ENCODE data around the gene GCN1.

The GCN1 gene

DNA sequence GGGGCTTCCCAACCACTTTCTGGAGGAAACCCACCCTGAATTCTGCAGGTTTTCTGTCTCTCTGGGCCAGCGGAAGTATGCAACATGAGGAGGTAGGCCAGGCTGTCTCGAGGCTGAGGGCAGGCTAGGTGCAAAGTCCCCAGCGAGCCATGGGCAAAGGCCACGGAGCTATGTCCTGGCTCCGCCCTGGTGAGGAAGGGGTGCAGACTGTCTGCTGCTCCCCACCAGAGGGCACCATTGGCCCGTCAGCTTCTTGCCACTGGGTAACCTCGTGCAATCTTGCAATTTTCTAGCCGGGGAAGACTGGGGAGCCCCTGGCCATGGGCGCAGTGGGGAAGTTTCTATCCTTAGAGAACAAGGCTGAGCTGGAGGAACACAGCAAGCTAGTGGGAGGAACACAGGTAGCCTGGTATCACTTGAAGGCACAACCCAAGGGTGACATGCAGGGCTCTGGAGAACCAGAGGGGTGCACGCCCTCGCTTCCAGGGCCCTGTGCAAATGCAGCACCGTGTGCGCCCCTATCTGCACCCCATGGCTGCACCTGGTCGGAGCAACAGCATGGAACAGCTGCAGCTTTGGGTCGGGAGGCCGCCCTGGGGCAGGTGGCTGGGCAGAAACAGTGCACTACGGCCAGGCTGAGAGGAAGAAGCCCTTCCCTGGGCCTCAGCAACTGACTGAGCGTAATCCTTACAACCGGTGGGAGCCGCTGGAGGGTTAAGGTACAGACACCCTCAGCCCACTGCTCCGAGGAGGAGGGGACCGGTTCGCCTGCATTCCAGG lies 34.0 kb upstream of the GCN1 start (continued):
- TF ChIP-seq, protein P1, sequence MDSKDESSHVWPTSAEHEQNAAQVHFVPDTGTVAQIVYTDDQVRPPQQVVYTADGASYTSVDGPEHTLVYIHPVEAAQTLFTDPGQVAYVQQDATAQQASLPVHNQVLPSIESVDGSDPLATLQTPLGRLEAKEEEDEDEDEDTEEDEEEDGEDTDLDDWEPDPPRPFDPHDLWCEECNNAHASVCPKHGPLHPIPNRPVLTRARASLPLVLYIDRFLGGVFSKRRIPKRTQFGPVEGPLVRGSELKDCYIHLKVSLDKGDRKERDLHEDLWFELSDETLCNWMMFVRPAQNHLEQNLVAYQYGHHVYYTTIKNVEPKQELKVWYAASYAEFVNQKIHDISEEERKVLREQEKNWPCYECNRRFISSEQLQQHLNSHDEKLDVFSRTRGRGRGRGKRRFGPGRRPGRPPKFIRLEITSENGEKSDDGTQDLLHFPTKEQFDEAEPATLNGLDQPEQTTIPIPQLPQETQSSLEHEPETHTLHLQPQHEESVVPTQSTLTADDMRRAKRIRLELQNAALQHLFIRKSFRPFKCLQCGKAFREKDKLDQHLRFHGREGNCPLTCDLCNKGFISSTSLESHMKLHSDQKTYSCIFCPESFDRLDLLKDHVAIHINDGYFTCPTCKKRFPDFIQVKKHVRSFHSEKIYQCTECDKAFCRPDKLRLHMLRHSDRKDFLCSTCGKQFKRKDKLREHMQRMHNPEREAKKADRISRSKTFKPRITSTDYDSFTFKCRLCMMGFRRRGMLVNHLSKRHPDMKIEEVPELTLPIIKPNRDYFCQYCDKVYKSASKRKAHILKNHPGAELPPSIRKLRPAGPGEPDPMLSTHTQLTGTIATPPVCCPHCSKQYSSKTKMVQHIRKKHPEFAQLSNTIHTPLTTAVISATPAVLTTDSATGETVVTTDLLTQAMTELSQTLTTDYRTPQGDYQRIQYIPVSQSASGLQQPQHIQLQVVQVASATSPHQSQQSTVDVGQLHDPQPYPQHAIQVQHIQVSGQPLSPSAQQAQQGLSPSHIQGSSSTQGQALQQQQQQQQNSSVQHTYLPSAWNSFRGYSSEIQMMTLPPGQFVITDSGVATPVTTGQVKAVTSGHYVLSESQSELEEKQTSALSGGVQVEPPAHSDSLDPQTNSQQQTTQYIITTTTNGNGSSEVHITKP (tag by site-specific recombination; IDR thresholded peaks at IDR 0.05), result 0 out of 2 replicates have a peak, but pooled peaks have one; percentile 45
- TF ChIP-seq ZXDB (tag by site-specific recombination; IDR thresholded peaks at IDR 0.05) (peak; percentile 54; the same call in 1 of the 2 replicates), ATF2 (tag by site-specific recombination; IDR thresholded peaks at IDR 0.05; ENCODE audit: low read depth) (no peak), ZNF670 (tag by site-specific recombination; IDR thresholded peaks at IDR 0.05; ENCODE audit: low read depth) (no peak), YY1 (tag by site-specific recombination; IDR thresholded peaks at IDR 0.05) (no peak), EGR2 (tag by site-specific recombination; IDR thresholded peaks at IDR 0.05; ENCODE audit: low read depth) (no peak), ZBTB44 (tag by site-specific recombination; IDR thresholded peaks at IDR 0.05) (peak; percentile 67), ZNF654 (tag by site-specific recombination; IDR thresholded peaks at IDR 0.05; ENCODE audit: low read depth) (peak; percentile 91), ZNF175 (tag by site-specific recombination; IDR thresholded peaks at IDR 0.05) (no peak), ZNF10 (tag by site-specific recombination; IDR thresholded peaks at IDR 0.05) (no peak), ZNF24 (tag by site-specific recombination; IDR thresholded peaks at IDR 0.05) (no peak), PRDM1 (tag by site-specific recombination; IDR thresholded peaks at IDR 0.05) (no peak), OSR2 (tag by site-specific recombination; IDR thresholded peaks at IDR 0.05) (no peak), MZF1 (tag by site-specific recombination; IDR thresholded peaks at IDR 0.05; ENCODE audit: borderline replicate concordance) (no peak), ZNF266 (tag by site-specific recombination; IDR thresholded peaks at IDR 0.05; ENCODE audit: low read depth) (no peak), KLF9 (tag by site-specific recombination; IDR thresholded peaks at IDR 0.05; ENCODE audit: low read depth) (0 out of 2 replicates have a peak, but pooled peaks have one; percentile 26), ZNF660 (tag by site-specific recombination; IDR thresholded peaks at IDR 0.05) (peak; percentile 61; the same call in 1 of the 2 replicates), SETDB1 (IDR thresholded peaks at IDR 0.05; ENCODE audit: insufficient read length, low read length) (no peak), ZNF473 (tag by site-specific recombination; IDR thresholded peaks at IDR 0.05) (no peak), ZBTB20 (tag by site-specific recombination; IDR thresholded peaks at IDR 0.05) (peak; percentile 58; the same call in 1 of the 2 replicates), ZNF580 (tag by site-specific recombination; IDR thresholded peaks at IDR 0.05) (no peak), REST (tag by site-specific recombination; IDR thresholded peaks at IDR 0.05) (no peak), ZNF416 (tag by site-specific recombination; IDR thresholded peaks at IDR 0.05) (no peak), KLF10 (tag by site-specific recombination; IDR thresholded peaks at IDR 0.05) (no peak), ZNF510 (tag by site-specific recombination; IDR thresholded peaks at IDR 0.05; ENCODE audit: insufficient replicate concordance) (no peak), ZNF174 (tag by site-specific recombination; IDR thresholded peaks at IDR 0.05) (no peak)
- TF ChIP-seq, protein P2, sequence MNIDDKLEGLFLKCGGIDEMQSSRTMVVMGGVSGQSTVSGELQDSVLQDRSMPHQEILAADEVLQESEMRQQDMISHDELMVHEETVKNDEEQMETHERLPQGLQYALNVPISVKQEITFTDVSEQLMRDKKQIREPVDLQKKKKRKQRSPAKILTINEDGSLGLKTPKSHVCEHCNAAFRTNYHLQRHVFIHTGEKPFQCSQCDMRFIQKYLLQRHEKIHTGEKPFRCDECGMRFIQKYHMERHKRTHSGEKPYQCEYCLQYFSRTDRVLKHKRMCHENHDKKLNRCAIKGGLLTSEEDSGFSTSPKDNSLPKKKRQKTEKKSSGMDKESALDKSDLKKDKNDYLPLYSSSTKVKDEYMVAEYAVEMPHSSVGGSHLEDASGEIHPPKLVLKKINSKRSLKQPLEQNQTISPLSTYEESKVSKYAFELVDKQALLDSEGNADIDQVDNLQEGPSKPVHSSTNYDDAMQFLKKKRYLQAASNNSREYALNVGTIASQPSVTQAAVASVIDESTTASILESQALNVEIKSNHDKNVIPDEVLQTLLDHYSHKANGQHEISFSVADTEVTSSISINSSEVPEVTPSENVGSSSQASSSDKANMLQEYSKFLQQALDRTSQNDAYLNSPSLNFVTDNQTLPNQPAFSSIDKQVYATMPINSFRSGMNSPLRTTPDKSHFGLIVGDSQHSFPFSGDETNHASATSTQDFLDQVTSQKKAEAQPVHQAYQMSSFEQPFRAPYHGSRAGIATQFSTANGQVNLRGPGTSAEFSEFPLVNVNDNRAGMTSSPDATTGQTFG (tag by site-specific recombination; IDR thresholded peaks at IDR 0.05; ENCODE audit: borderline replicate concordance), result no peak
